ENCODE results near the gene ESYT3. TPM values are rescaled to one million over a fixed set of nuclear protein-coding genes. Genes with fewer than 3 reads are reported as not detected.

Gene ESYT3
- total and polyA plus RNA-seq, 8 donors, result 0.95 to 2.8 (median 1.4) TPM

DNA sequence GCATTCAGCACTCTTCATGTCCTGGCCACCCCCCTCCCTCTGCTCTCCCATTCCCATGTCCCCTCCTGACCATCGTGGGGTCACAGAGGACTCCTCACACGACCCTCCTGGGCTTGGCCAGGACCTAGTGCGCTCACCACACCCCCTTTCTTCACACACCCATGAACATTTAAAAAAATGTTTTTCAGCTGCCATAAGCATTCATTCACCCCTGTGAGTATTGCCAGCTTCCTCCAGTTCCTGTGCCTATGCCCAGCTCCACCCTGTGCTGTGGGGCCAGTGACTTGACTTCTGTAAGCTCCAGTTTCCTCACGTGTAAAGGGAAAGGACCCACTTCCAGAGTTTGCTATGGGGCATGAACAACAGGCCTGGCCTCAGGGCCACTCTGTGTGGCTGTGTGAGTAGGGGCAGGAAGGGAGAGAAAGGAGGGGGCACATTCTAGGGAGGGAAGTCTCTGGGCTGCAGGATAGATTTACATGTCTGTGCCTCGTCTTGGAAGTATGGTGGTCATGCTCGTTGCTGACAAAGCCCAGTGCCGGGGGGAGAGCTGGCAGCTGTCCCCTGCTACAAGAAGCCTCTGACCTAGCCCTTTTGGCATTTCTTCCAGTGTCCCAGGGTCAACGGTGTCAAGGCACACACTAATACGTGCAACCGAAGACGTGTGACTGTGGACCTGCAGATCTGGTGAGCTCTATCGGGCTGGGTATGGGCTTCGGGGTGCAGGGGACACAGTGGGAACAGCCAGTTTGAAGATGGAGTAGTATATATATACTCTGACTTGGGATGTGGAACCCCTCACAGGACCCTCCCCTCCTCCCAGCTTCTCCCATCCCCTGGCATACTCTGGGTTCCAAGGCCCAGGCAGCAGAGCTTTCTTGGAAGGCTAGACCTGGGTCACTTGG, 22.8 kb downstream of the ESYT3 start:
- Histone ChIP-seq H3K27ac (no peak overlapping the region), H3K4me3 (no peak overlapping the region), H3K27me3 (no peaks in the 10 kb centered on the region), H3K36me3 (no peaks in the 10 kb centered on the region), H3K4me1 (no peaks in the 10 kb centered on the region), H3K9me3 (no peaks in the 10 kb centered on the region)
- TF ChIP-seq, protein P1, sequence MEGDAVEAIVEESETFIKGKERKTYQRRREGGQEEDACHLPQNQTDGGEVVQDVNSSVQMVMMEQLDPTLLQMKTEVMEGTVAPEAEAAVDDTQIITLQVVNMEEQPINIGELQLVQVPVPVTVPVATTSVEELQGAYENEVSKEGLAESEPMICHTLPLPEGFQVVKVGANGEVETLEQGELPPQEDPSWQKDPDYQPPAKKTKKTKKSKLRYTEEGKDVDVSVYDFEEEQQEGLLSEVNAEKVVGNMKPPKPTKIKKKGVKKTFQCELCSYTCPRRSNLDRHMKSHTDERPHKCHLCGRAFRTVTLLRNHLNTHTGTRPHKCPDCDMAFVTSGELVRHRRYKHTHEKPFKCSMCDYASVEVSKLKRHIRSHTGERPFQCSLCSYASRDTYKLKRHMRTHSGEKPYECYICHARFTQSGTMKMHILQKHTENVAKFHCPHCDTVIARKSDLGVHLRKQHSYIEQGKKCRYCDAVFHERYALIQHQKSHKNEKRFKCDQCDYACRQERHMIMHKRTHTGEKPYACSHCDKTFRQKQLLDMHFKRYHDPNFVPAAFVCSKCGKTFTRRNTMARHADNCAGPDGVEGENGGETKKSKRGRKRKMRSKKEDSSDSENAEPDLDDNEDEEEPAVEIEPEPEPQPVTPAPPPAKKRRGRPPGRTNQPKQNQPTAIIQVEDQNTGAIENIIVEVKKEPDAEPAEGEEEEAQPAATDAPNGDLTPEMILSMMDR (IDR thresholded peaks at IDR 0.05), result no peak
- intact Hi-C loops (cut with DNase I), result no loop called here
- ATAC-seq (no peak), FAIRE-seq (no peak), DNase-seq (no peak)
- WGBS, 2 donors, result 87 to 88% methylated on average over 13 of the region's 13 CpGs

DNA sequence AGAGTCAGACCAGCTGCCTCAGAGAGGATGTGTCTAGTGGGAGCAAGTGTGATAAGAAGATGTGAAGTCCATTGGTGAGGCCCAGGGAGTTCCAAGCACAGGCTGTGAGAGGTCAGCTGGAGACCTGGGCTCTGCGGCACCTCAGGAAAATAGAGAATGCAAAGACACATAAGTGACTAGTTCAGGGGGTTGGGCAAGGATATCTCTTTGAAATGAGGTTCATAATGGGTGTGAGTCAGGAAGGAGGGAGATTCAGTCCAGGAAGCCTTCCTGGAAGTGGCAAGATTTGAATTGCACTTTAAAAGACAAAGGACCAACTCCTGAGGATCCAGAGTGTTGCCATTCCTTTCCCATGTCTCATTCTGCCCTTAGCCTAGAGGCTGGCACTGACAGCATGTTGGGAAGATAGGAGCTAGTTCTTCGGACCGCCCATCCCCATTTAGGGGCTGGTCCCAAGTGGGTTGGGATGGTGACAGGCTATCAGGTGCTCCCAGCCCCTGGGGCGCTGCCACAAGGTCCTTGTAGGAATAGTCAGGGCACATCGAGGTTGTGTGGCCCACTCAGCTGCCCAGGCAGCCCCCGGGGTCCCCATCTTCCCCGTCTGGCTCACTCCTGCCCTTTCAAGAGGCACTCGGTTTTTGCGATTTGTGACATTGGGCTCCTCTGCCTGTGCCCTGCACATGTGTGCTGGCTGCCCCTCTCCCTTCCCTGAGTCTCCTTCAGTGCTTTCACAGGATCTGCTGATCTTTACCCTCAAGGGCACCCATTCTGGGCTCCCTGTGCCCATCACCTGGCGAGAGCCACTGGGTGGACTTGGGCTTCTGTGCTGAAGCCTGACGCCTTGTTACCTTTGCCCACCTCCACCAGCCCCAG, 23.7 kb downstream of the ESYT3 start:
- FAIRE-seq (no peak), ATAC-seq (no peak), DNase-seq (no peak)
- Histone ChIP-seq H3K9me3 (no peaks in the 10 kb centered on the region), H3K27ac (no peak overlapping the region), H3K27me3 (no peaks in the 10 kb centered on the region), H3K4me1 (no peaks in the 10 kb centered on the region), H3K4me3 (no peak overlapping the region), H3K36me3 (no peaks in the 10 kb centered on the region)
- TF ChIP-seq, protein P1 (IDR thresholded peaks at IDR 0.05), result no peak
- intact Hi-C loops (cut with DNase I), result no loop called here
- 84 to 89% methylated on average over 11 of the region's 11 CpGs for WGBS, 2 donors

DNA sequence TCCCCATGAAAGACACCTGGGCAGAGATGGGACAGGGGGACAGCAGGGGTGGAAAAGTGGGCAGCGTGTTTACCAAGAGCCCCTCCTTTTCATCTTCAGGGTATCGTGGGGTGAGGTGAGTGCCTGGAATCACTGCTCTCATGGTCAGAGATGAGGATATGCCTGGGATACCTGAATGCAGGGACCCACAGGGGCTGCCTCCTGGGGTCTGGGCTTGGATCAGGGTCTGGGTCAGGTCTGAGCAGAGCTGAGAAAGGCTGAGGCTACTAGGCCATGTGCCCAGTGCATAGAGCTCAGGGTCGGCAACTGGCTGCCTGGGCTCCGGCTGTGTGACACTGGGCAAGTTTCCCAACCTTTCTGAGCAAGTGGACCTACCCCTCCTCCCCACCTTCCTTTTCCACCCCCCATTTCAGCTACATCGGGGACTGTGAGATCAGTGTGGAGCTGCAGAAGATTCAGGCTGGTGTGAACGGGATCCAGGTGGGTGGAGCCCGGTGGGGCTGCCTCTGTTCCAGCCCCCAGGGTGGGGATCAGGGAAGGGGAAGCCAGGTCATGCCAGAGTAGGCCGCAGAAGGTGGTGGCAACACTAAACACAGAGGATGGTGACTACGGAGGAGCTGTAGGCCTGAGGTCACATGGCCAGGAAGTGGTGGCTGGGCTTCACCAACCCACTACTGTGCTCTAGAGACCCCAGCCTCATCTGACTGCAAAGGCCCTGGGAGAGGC, 24.5 kb downstream of the ESYT3 start:
- DNase-seq, result no peak
- whole genome bisulfite sequencing, 2 donors, result 84 to 87% methylated on average over 9 of the region's 9 CpGs
- Histone ChIP-seq H3K9me3 (no peaks in the 10 kb centered on the region), H3K27me3 (no peaks in the 10 kb centered on the region), H3K4me1 (no peaks in the 10 kb centered on the region), H3K27ac (no peak overlapping the region), H3K36me3 (no peaks in the 10 kb centered on the region), H3K4me3 (no peak overlapping the region)
- no peak for ATAC-seq
- intact Hi-C loops (cut with DNase I), result no loop called here
- no peak for FAIRE-seq
- TF ChIP-seq, protein P1 (IDR thresholded peaks at IDR 0.05), result no peak

DNA sequence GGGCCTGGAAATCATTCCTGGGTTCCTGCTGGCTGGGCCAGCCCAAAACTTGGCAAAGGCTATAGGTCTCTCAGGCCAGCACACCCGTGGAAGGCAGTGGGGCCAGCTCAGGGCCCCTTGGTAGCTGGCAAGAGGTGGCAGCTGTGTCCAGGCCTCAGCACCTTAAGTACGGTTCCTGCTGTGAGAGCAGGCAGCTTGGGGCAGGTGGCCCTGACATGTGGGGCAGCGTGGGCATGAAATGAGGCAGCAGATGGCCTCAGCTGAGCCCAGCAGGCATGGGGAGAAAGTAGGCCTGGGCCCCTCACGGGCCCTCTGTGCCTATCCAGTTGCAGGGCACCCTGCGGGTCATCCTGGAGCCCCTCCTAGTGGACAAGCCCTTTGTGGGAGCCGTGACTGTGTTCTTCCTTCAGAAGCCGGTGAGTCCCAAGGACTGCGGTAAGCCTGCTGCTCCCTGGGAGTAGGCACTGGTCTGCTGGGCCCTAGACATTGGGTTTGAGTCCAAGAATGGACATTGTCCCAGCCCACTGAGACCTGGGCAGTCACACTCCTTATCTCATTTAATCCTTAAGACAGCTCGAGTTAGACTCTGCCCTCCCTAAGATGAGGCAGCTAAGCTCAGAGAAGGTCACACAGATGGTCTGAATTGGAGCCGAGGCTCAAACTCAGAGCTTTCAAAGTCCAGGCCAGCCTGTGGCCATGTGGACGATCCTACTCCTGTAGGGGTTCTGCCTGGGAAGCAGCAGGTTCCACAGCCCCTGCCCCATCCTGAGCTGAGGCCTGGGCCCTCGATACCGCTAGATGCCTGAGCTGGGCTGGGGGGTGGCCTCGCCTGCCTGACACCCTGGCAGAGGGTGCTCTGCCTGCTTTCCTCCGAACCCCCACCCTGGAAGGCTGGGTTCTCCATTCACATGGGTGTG, 25.5 kb downstream of the ESYT3 start:
- ATAC-seq (no peak), DNase-seq (no peak), FAIRE-seq (no peak)
- Histone ChIP-seq H3K27me3 (no peaks in the 10 kb centered on the region), H3K27ac (no peak overlapping the region), H3K4me3 (no peak overlapping the region), H3K9me3 (no peaks in the 10 kb centered on the region), H3K4me1 (no peaks in the 10 kb centered on the region), H3K36me3 (no peaks in the 10 kb centered on the region)
- TF ChIP-seq, protein P1 (IDR thresholded peaks at IDR 0.05), result no peak
- WGBS, 2 donors, result 82 to 83% methylated on average over 15 of the region's 15 CpGs
- intact Hi-C loops (cut with DNase I), result loop anchor here in 1 of 3 donors (10.0 kb wide), 1 partner anchor 465 kb away; no protein-coding TSS in a partner anchor

Data from pancreas (tissue), 10 donors.